ENCODE data around the gene NMUR1.
"Not testable (repeated sequence)": the region's sequence is repeated elsewhere in the genome, so short reads cannot be mapped to it uniquely, and the experiment has no call there.

DNA sequence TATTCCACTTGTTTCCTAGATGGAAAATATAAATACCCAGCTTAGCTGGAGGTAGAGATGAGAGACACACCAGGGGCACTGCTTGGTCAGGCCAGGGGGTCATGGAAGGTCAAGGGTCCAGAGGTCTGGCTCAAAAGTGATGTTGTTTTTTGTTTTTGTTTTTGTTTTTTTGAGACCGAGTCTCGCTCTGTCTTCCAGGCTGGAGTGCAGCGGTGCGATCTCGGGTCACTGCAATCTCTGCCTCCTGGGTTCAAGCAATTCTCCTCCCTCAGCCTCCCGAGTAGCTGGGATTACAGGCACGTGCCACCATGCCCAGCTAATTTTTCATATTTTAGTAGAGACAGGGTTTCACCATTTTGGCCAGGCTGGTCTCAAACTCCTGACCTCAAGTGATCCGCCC is 26.3 kb upstream of the NMUR1 start:
- not testable (repeated sequence) for TF ChIP-seq POLR2AphosphoS5 (IDR thresholded peaks at IDR 0.05)
- TF ChIP-seq, protein P1, sequence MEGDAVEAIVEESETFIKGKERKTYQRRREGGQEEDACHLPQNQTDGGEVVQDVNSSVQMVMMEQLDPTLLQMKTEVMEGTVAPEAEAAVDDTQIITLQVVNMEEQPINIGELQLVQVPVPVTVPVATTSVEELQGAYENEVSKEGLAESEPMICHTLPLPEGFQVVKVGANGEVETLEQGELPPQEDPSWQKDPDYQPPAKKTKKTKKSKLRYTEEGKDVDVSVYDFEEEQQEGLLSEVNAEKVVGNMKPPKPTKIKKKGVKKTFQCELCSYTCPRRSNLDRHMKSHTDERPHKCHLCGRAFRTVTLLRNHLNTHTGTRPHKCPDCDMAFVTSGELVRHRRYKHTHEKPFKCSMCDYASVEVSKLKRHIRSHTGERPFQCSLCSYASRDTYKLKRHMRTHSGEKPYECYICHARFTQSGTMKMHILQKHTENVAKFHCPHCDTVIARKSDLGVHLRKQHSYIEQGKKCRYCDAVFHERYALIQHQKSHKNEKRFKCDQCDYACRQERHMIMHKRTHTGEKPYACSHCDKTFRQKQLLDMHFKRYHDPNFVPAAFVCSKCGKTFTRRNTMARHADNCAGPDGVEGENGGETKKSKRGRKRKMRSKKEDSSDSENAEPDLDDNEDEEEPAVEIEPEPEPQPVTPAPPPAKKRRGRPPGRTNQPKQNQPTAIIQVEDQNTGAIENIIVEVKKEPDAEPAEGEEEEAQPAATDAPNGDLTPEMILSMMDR (IDR thresholded peaks at IDR 0.05): not testable (repeated sequence)

Measured in stomach (tissue), 4 donors.